Omental fat pad (tissue), 4 donors: ENCODE results near the gene CFAP46. TPM values are rescaled to one million over a fixed set of nuclear protein-coding genes. Genes with fewer than 3 reads are reported as not detected.

Experiments used
- ATAC-seq: fragments of 150-250 bp; one replicate; pipeline ENCODE4 v1.9.1; 2016; ENCODE audit warnings: mild to moderate bottlenecking, moderate library complexity; ENCODE audit not compliant: low FRiP score
- DNase-seq: peaks from one replicate; pipeline ENCODE4 v3.0.0-alpha.2; 2019; ENCODE audit warnings: low spot score
- total RNA-seq, 4 donors: library from RNA; depleted of rRNA; stranded (reverse); fragments of >200 nt; gene quantifications; one replicate each; pipeline ENCODE4 v1.1.0, GENCODE V29; 2016
- TF ChIP-seq, protein P1 (sequence below), 3 donors: fragments of 450-650 bp; IDR thresholded peaks; one replicate each; pipeline ENCODE4 v1.5.1; 2016 to 2017; ENCODE audit warnings: antibody characterized with exemption in 3 of 3, mild to moderate bottlenecking in 3 of 3, moderate library complexity in 2 of 3

The CFAP46 gene
- total RNA-seq, 4 donors from 2014 or later = 0.24 to 0.37 TPM; not detected in 2

DNA sequence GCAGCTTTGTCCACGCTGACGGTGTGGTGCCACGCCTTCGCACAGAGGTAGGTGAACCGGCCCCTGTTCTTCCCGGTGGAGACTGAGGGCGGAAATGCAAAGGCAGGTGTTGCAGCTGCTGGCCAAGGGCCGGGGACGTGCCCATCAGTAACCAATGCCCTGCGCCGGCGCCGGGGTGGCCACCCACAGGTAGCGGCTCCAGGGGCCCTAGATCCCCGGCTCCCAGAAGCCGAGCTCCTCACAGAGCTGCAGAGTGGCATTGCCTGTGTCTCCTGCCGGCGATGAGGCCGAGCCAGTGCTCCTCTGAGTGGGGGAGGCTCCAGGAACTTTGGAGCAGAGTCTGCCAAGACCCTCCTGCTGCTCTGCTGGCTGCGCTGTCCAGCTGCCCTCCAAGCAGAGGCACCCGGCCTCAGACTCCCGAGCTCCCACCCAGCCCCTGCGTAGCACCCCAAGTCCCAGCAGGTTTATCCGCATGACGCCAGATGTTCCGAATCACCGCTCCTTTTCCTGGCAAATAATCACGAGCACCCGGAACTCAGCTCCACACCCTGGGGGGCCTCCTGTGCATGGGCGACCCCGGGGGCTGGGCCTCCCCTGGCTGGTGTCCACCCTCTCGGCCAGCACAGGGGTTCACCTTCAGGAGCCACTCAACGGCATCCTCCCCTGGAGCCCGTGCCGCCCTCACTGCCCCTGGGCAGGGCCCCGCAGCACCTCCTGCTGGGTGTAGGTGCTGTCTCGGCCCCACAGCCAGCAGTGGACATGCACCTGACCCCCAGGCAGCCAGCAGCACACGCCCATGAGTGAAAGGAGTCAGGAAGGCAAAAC, 22.1 kb downstream of the CFAP46 start:
- no peak for DNase-seq
- TF ChIP-seq, protein P1, sequence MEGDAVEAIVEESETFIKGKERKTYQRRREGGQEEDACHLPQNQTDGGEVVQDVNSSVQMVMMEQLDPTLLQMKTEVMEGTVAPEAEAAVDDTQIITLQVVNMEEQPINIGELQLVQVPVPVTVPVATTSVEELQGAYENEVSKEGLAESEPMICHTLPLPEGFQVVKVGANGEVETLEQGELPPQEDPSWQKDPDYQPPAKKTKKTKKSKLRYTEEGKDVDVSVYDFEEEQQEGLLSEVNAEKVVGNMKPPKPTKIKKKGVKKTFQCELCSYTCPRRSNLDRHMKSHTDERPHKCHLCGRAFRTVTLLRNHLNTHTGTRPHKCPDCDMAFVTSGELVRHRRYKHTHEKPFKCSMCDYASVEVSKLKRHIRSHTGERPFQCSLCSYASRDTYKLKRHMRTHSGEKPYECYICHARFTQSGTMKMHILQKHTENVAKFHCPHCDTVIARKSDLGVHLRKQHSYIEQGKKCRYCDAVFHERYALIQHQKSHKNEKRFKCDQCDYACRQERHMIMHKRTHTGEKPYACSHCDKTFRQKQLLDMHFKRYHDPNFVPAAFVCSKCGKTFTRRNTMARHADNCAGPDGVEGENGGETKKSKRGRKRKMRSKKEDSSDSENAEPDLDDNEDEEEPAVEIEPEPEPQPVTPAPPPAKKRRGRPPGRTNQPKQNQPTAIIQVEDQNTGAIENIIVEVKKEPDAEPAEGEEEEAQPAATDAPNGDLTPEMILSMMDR (IDR thresholded peaks at IDR 0.05) = no peak
- no peak for ATAC-seq

DNA sequence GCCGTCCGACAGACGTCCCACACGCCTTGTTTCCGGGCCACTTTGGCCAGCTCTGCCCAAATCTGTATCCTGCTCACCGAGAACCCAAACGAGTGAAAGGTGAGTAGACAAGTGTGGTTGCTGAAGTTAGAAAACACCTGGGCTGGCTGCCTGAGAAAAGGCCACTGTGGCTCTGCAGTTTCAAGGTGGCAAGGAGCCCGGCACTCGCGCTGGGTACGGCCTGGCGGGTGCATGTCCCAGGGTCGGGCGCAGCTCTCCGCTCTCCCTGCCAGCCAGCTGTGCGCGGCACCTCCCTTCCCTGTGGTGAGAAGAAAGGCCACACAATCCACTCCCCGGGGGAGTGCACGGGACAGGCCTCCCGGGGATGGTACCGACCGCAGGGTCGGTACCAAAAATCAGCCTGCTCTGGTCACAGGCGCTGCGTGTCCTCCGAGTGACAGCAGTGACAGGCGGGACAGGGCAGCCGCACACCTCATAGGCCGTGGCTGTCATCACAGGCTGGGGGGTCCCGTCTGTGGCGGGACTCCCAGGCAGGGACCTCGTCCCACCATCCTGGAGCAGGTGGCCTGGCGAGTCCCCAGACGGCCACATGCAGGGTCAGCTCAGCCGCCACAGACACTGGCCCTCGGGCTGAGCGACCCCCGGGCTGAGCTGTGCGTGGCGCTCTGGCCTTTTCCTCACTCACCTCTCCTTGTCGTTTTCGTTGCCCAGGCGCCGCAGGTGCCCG, 22.8 kb downstream of the CFAP46 start:
- TF ChIP-seq, protein P1 (IDR thresholded peaks at IDR 0.05) = no peak
- DNase-seq = no peak
- ATAC-seq = no peak

DNA sequence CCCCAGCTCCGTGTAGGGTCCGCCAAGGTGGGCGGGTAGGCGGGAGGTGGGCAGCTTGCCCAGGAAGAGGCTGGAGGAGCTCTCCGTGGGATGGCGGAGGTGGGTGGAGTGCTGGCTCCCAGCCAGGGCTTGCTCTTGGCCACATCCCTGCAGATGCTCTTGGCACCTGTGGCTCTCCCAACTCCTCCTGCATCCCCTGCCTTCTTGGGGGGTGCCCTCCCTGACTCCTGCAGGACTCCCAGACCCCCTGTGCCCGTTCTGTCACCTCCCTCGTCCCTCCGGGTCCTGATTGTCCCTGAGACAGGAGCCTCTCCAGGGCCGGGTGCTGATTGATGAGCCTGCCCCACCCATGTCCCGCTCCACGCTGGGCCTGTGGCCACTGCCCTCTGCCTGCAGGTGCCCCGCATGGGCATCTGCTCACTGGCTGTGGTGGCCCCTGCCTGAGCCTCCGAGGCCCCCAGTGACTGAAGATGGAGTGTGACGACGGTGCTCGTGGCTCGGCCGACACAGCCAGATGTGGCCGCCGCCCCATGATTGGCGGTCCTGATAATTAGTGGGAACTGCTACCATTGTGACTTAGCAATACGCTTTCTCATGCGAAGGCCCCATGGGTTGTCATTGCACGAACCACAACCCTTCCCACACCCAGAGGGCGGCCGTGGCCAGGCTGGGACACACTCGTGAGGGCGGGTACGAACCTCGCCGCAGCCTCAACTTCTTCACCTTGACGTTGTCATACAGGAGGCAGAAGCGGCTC, 23.6 kb downstream of the CFAP46 start:
- ATAC-seq = no peak

GRCh38 chr10:132918264-132918616, 24.1 kb downstream of the CFAP46 start:
- TF ChIP-seq, protein P1 (IDR thresholded peaks at IDR 0.05) = no peak
- ATAC-seq (no peak), DNase-seq (no peak)

More for the DNA sequence above, 23.6 kb downstream of the CFAP46 start:
- no peak for DNase-seq
- TF ChIP-seq, protein P1 (IDR thresholded peaks at IDR 0.05) = no peak

- TF ChIP-seq, protein P1 (IDR thresholded peaks at IDR 0.05) = no peak
- ATAC-seq (no peak), DNase-seq (no peak)
Measured at GRCh38 chr10:132916956-132917666, 25.3 kb downstream of the CFAP46 start.

DNA sequence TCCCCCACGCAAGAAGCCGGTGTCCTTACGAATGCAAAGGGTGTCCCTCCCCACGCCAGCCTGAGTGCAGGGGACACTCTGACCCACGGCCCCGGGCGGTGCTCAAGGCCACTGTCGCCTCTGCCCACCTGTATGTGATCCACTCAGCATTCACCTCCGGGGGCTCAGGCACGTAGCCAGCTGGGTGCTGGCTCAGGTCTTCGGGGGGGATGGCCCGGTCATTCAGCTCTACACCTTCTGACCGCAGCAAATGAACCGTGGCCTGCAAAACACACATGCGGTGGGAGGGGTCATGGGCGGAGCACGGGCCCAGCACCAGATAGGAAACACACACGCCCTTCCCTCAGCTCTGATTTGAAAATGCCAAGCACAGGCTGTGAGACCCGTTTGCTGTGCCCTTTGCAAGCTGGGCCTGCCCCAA, 25.9 kb downstream of the CFAP46 start:
- ATAC-seq (no peak), DNase-seq (no peak)
- TF ChIP-seq, protein P1 (IDR thresholded peaks at IDR 0.05) = no peak
